ENCODE measurements around the gene ZDHHC14.
A peak's percentile ranks its signal among the peaks of the same experiment; 100 is the strongest.

The ZDHHC14 gene

DNA sequence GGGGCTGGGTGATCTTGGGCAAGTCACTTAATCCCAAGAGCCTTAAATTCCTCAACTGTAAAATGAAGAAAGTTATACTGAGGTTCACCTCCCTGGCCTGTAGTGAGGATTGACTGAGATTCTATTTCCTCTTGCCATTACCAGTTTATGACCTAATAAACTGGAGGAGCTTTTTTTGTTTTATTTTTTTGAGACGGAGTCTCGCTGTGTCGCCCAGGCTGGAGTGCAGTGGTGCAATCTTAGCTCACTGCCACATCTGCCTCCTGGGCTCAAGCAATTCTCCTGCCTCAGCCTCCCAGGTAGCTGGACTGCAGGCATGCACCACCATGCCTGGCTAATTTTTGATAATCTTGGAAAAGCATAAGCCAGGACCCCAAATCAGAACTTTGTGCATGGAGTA, 280.7 kb downstream of the ZDHHC14 start:
- Histone ChIP-seq H3K4me3 (ENCODE audit: low read length in 2 of 2) (no peak overlapping the region), H3K36me3 (ENCODE audit: control insufficient read depth in 2 of 2, insufficient read depth in 2 of 2, low read length in 2 of 2) (no peaks in the 10 kb centered on the region), H3K9me3 (ENCODE audit: control insufficient read depth in 2 of 2, low read length in 2 of 2) (no peaks in the 10 kb centered on the region), H3K27ac (ENCODE audit: low read length) (no peak overlapping the region), H3K27me3 (ENCODE audit: control insufficient read depth in 1 of 2, insufficient read depth in 2 of 2, low read length in 2 of 2) (no peaks in the 10 kb centered on the region), H3K4me1 (ENCODE audit: control insufficient read depth, insufficient read depth, low read length) (peaks cover 4% of the 10 kb centered on the region), H3K9ac (ENCODE audit: low read length in 2 of 2) (no peak overlapping the region)

DNA sequence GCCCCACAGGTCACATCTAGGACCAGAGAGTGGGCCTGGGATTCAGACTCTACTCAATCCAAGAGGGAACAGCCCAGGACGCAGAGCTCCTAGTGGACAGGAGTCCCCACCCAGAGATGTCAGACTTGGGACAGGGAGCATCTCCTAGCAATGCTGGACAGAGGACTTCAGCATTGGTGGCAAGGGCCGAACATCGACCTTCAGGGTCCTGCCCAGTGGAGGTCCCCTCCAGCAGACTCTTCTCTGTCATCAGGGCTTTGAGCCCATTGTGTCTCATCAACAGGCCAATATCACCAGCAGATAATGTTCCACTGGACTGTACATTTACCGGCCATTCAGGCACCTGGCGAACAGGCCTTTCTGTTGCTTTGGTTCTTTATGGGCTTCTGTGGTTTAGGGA, 282.3 kb downstream of the ZDHHC14 start:
- Histone ChIP-seq H3K4me3 (ENCODE audit: low read length in 2 of 2) (no peak overlapping the region), H3K36me3 (ENCODE audit: control insufficient read depth in 2 of 2, insufficient read depth in 2 of 2, low read length in 2 of 2) (no peaks in the 10 kb centered on the region), H3K4me1 (ENCODE audit: control insufficient read depth, insufficient read depth, low read length) (peaks cover 4% of the 10 kb centered on the region), H3K9ac (ENCODE audit: low read length in 2 of 2) (no peak overlapping the region), H3K27me3 (ENCODE audit: control insufficient read depth in 1 of 2, insufficient read depth in 2 of 2, low read length in 2 of 2) (no peaks in the 10 kb centered on the region), H3K27ac (ENCODE audit: low read length) (no peak overlapping the region), H3K9me3 (ENCODE audit: control insufficient read depth in 2 of 2, low read length in 2 of 2) (no peaks in the 10 kb centered on the region)

- Histone ChIP-seq H3K4me3 (ENCODE audit: low read length in 2 of 2) (no peak overlapping the region), H3K27ac (ENCODE audit: low read length) (no peak overlapping the region), H3K4me1 (ENCODE audit: control insufficient read depth, insufficient read depth, low read length) (peaks cover 12% of the 10 kb centered on the region), H3K9me3 (ENCODE audit: control insufficient read depth in 2 of 2, low read length in 2 of 2) (no peaks in the 10 kb centered on the region), H3K27me3 (ENCODE audit: control insufficient read depth in 1 of 2, insufficient read depth in 2 of 2, low read length in 2 of 2) (no peaks in the 10 kb centered on the region), H3K9ac (ENCODE audit: low read length in 2 of 2) (no peak overlapping the region), H3K36me3 (ENCODE audit: control insufficient read depth in 2 of 2, insufficient read depth in 2 of 2, low read length in 2 of 2) (no peaks in the 10 kb centered on the region)
These were observed 284.2 kb downstream of the ZDHHC14 start for GRCh38 chr6:157665180-157665579.

- no peak overlapping the region for H3K4me3 ChIP-seq (ENCODE audit: low read length in 2 of 2)
- H3K9me3 ChIP-seq (ENCODE audit: control insufficient read depth in 2 of 2, low read length in 2 of 2) = no peaks in the 10 kb centered on the region
- no peak overlapping the region for H3K9ac ChIP-seq (ENCODE audit: low read length in 2 of 2)
- H3K27me3 ChIP-seq (ENCODE audit: control insufficient read depth in 1 of 2, insufficient read depth in 2 of 2, low read length in 2 of 2) = no peaks in the 10 kb centered on the region
- no peak overlapping the region for H3K27ac ChIP-seq (ENCODE audit: low read length)
- no peaks in the 10 kb centered on the region for H3K36me3 ChIP-seq (ENCODE audit: control insufficient read depth in 2 of 2, insufficient read depth in 2 of 2, low read length in 2 of 2)
- H3K4me1 ChIP-seq (ENCODE audit: control insufficient read depth, insufficient read depth, low read length) = peaks cover 13% of the 10 kb centered on the region
These were observed 285.7 kb downstream of the ZDHHC14 start for GRCh38 chr6:157666729-157667128.

- H3K27ac ChIP-seq (ENCODE audit: low read length) = no peak overlapping the region
These were observed 286.4 kb downstream of the ZDHHC14 start for GRCh38 chr6:157667211-157668008.

GRCh38 chr6:157668009-157668401, 287.0 kb downstream of the ZDHHC14 start:
- H3K27ac ChIP-seq (ENCODE audit: low read length) = no peak overlapping the region
- H3K9ac ChIP-seq (ENCODE audit: low read length in 2 of 2) = no peak overlapping the region
- H3K27me3 ChIP-seq (ENCODE audit: control insufficient read depth in 1 of 2, insufficient read depth in 2 of 2, low read length in 2 of 2) = no peaks in the 10 kb centered on the region
- no peaks in the 10 kb centered on the region for H3K9me3 ChIP-seq (ENCODE audit: control insufficient read depth in 2 of 2, low read length in 2 of 2)
- H3K4me1 ChIP-seq (ENCODE audit: control insufficient read depth, insufficient read depth, low read length) = peaks cover 13% of the 10 kb centered on the region
- H3K36me3 ChIP-seq (ENCODE audit: control insufficient read depth in 2 of 2, insufficient read depth in 2 of 2, low read length in 2 of 2) = no peaks in the 10 kb centered on the region
- H3K4me3 ChIP-seq (ENCODE audit: low read length in 2 of 2) = no peak overlapping the region

More at GRCh38 chr6:157667211-157668008, 286.4 kb downstream of the ZDHHC14 start:
- no peaks in the 10 kb centered on the region for H3K36me3 ChIP-seq (ENCODE audit: control insufficient read depth in 2 of 2, insufficient read depth in 2 of 2, low read length in 2 of 2)
- no peak overlapping the region for H3K9ac ChIP-seq (ENCODE audit: low read length in 2 of 2)
- no peaks in the 10 kb centered on the region for H3K27me3 ChIP-seq (ENCODE audit: control insufficient read depth in 1 of 2, insufficient read depth in 2 of 2, low read length in 2 of 2)
- peaks cover 13% of the 10 kb centered on the region for H3K4me1 ChIP-seq (ENCODE audit: control insufficient read depth, insufficient read depth, low read length)
- H3K4me3 ChIP-seq (ENCODE audit: low read length in 2 of 2) = no peak overlapping the region
- H3K9me3 ChIP-seq (ENCODE audit: control insufficient read depth in 2 of 2, low read length in 2 of 2) = no peaks in the 10 kb centered on the region

GRCh38 chr6:157668713-157669112, 287.7 kb downstream of the ZDHHC14 start:
- Histone ChIP-seq H3K27ac (ENCODE audit: low read length) (peak overlapping the region; percentile 46), H3K27me3 (ENCODE audit: control insufficient read depth in 1 of 2, insufficient read depth in 2 of 2, low read length in 2 of 2) (no peaks in the 10 kb centered on the region), H3K9me3 (ENCODE audit: control insufficient read depth in 2 of 2, low read length in 2 of 2) (no peaks in the 10 kb centered on the region), H3K9ac (ENCODE audit: low read length in 2 of 2) (no peak overlapping the region), H3K4me3 (ENCODE audit: low read length in 2 of 2) (no peak overlapping the region), H3K4me1 (ENCODE audit: control insufficient read depth, insufficient read depth, low read length) (peaks cover 13% of the 10 kb centered on the region), H3K36me3 (ENCODE audit: control insufficient read depth in 2 of 2, insufficient read depth in 2 of 2, low read length in 2 of 2) (no peaks in the 10 kb centered on the region)

DNA sequence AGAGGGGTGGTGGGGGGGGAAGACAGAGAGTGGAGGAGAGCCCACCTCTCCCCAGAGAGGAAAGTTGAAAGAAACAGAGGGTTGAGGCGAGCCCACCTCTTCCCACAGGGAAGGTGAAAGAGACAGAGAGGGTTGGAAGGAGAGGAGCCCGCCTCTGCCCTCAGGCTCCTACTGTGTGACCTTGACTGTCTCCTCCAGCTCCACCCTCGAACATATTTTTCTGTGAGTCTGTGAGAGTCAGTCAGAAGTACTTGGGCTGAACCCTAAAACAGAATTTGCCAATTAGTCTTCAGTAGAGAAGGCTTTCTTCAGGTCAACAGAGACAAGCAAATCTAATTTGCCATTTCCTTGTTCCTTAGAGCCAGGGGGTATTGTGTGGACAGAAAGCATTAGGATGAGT, 288.3 kb downstream of the ZDHHC14 start:
- Histone ChIP-seq H3K27ac (ENCODE audit: low read length) (peak overlapping the region; percentile 46), H3K36me3 (ENCODE audit: control insufficient read depth in 2 of 2, insufficient read depth in 2 of 2, low read length in 2 of 2) (no peaks in the 10 kb centered on the region), H3K4me1 (ENCODE audit: control insufficient read depth, insufficient read depth, low read length) (peaks cover 13% of the 10 kb centered on the region), H3K27me3 (ENCODE audit: control insufficient read depth in 1 of 2, insufficient read depth in 2 of 2, low read length in 2 of 2) (no peaks in the 10 kb centered on the region), H3K9ac (ENCODE audit: low read length in 2 of 2) (peak overlapping the region; percentile 17 to 29), H3K4me3 (ENCODE audit: low read length in 2 of 2) (peak overlapping the region in 1 of 2 donors; percentile 40), H3K9me3 (ENCODE audit: control insufficient read depth in 2 of 2, low read length in 2 of 2) (no peaks in the 10 kb centered on the region)

GRCh38 chr6:157669747-157670216, 288.8 kb downstream of the ZDHHC14 start:
- peaks cover 13% of the 10 kb centered on the region for H3K4me1 ChIP-seq (ENCODE audit: control insufficient read depth, insufficient read depth, low read length)
- H3K9ac ChIP-seq (ENCODE audit: low read length in 2 of 2) = peak overlapping the region in 1 of 2 donors; percentile 17
- H3K4me3 ChIP-seq (ENCODE audit: low read length in 2 of 2) = peak overlapping the region in 1 of 2 donors; percentile 40
- no peaks in the 10 kb centered on the region for H3K9me3 ChIP-seq (ENCODE audit: control insufficient read depth in 2 of 2, low read length in 2 of 2)
- no peaks in the 10 kb centered on the region for H3K27me3 ChIP-seq (ENCODE audit: control insufficient read depth in 1 of 2, insufficient read depth in 2 of 2, low read length in 2 of 2)
- no peaks in the 10 kb centered on the region for H3K36me3 ChIP-seq (ENCODE audit: control insufficient read depth in 2 of 2, insufficient read depth in 2 of 2, low read length in 2 of 2)
- peak overlapping the region; percentile 46 for H3K27ac ChIP-seq (ENCODE audit: low read length)

- Histone ChIP-seq H3K4me3 (ENCODE audit: low read length in 2 of 2) (no peak overlapping the region), H3K27ac (ENCODE audit: low read length) (no peak overlapping the region), H3K9me3 (ENCODE audit: control insufficient read depth in 2 of 2, low read length in 2 of 2) (no peaks in the 10 kb centered on the region), H3K27me3 (ENCODE audit: control insufficient read depth in 1 of 2, insufficient read depth in 2 of 2, low read length in 2 of 2) (no peaks in the 10 kb centered on the region), H3K9ac (ENCODE audit: low read length in 2 of 2) (no peak overlapping the region), H3K4me1 (ENCODE audit: control insufficient read depth, insufficient read depth, low read length) (peaks cover 13% of the 10 kb centered on the region), H3K36me3 (ENCODE audit: control insufficient read depth in 2 of 2, insufficient read depth in 2 of 2, low read length in 2 of 2) (no peaks in the 10 kb centered on the region)
These were observed 289.6 kb downstream of the ZDHHC14 start for GRCh38 chr6:157670466-157671186.
